Endothelial cell of umbilical vein (primary cell): ENCODE data around the gene HINT2.

ENCODE experiments used
- CTCF ChIP-seq, 2 donors: IDR thresholded peaks; 1 replicate in 1 of 2; 2 replicates in 1 of 2; pipeline ENCODE4 v1.5.1; 2011; ENCODE audit warnings: low read length in 2 of 2, mild to moderate bottlenecking in 2 of 2, moderate library complexity in 2 of 2, control low read depth in 1 of 2, inconsistent platforms in 1 of 2, low read depth in 1 of 2; ENCODE audit not compliant: insufficient read depth in 1 of 2; ENCODE audit errors: extremely low read depth in 1 of 2
- EZH2 ChIP-seq: IDR thresholded peaks from 2 replicates; pipeline ENCODE4 v1.6.1; 2012; ENCODE audit warnings: borderline replicate concordance, low read depth, mild to moderate bottlenecking, moderate library complexity, low read length, inconsistent platforms; ENCODE audit not compliant: severe bottlenecking

- no peak for TF ChIP-seq CTCF (IDR thresholded peaks at IDR 0.05; ENCODE audit: extremely low read depth in 1 of 2, insufficient read depth in 1 of 2, low read depth in 1 of 2, low read length in 2 of 2)
- TF ChIP-seq EZH2, result no peak
Measured at GRCh38 chr9:35836595-35836994, 21.8 kb upstream of the HINT2 start.
